IMR-90 (cell line): ENCODE data around the gene MOXD1. TPM values are rescaled to one million over a fixed set of nuclear protein-coding genes. Genes with fewer than 3 reads are reported as not detected.

ENCODE experiments used
- ATAC-seq: fragments of 200-7000 bp; cut with Tn5 transposase; 2 replicates; pipeline ENCODE4 v1.9.1; 2020; ENCODE audit warnings: low read depth, mild to moderate bottlenecking, moderate library complexity
- BruUV-seq: library from RNA; stranded (reverse); fragments of 400-500 nt; replicated peaks from 2 replicates; lab custom pipeline; 2021; lab: Mats Ljungman, UMichigan
- CTCF ChIA-PET: fragments of 300-600 bp; formaldehyde crosslinking; extraction: SDS; loops from one replicate; lab custom pipeline; 2021; ENCODE audit warnings: antibody characterized with exemption; lab: Yijun Ruan, JAX
- POLR2A ChIA-PET: fragments of 300-600 bp; sonication (Branson Sonifier 250); formaldehyde crosslinking; loops from one replicate; lab custom pipeline; 2022; ENCODE audit warnings: antibody characterized with exemption; ENCODE audit not compliant: unreplicated experiment; lab: Charles Lee
- DNase-seq: peaks from one replicate; pipeline ENCODE4 v3.0.0; 2013
- H2AFZ ChIP-seq: replicated peaks from 2 replicates; pipeline ENCODE3; 2013; ENCODE audit warnings: low read length, mild to moderate bottlenecking; ENCODE audit not compliant: poor library complexity
- H2AK5ac ChIP-seq: 2 replicates; pipeline ENCODE4 v1.6.1; 2013; ENCODE audit warnings: low read depth, low read length, inconsistent platforms
- H2AK9ac ChIP-seq: replicated peaks from 2 replicates; pipeline ENCODE3; 2013; ENCODE audit warnings: mild to moderate bottlenecking, low read depth, low read length, moderate library complexity; ENCODE audit not compliant: poor library complexity
- H2BK120ac ChIP-seq: 2 replicates; pipeline ENCODE4 v1.6.1; 2013; ENCODE audit warnings: low read depth, low read length, inconsistent platforms
- H2BK15ac ChIP-seq: 3 replicates; pipeline ENCODE4 v1.6.1; 2013; ENCODE audit warnings: low read depth, low read length, inconsistent platforms
- H2BK20ac ChIP-seq: 2 replicates; pipeline ENCODE4 v1.6.1; 2013; ENCODE audit warnings: low read depth, mild to moderate bottlenecking, inconsistent platforms, low read length, moderate library complexity
- H2BK5ac ChIP-seq: 2 replicates; pipeline ENCODE4 v1.6.1; 2013; ENCODE audit warnings: mild to moderate bottlenecking, low read depth, low read length, inconsistent platforms; ENCODE audit not compliant: poor library complexity, severe bottlenecking
- H3K14ac ChIP-seq: replicated peaks from 2 replicates; pipeline ENCODE4 v1.6.1; 2013; ENCODE audit warnings: low read depth, low read length, inconsistent platforms
- H3K18ac ChIP-seq: 2 replicates; pipeline ENCODE4 v1.6.1; 2013; ENCODE audit warnings: low read depth, low read length, control low read depth
- H3K23ac ChIP-seq: 2 replicates; pipeline ENCODE4 v1.6.1; 2013; ENCODE audit warnings: low read depth, low read length, inconsistent platforms
- H3K27ac ChIP-seq: 2 replicates; pipeline ENCODE4 v1.5.1; 2013; ENCODE audit warnings: mild to moderate bottlenecking, control low read depth, low read length; ENCODE audit not compliant: insufficient read depth
- H3K27me3 ChIP-seq: 2 replicates; pipeline ENCODE4 v1.6.1; 2013; ENCODE audit warnings: low read length; ENCODE audit not compliant: control insufficient read depth, insufficient read depth
- H3K36me3 ChIP-seq: 2 replicates; pipeline ENCODE4 v1.6.1; 2013; ENCODE audit warnings: low read length, mixed read lengths; ENCODE audit not compliant: control insufficient read depth, insufficient read depth
- H3K4ac ChIP-seq: 2 replicates; pipeline ENCODE4 v1.6.1; 2013; ENCODE audit warnings: low read depth, low read length, inconsistent platforms
- H3K4me1 ChIP-seq: 2 replicates; pipeline ENCODE4 v1.6.1; 2013; ENCODE audit warnings: low read length, mixed read lengths; ENCODE audit not compliant: control insufficient read depth, insufficient read depth
- H3K4me2 ChIP-seq: 2 replicates; pipeline ENCODE4 v1.6.1; 2013; ENCODE audit warnings: low read depth, mild to moderate bottlenecking, control low read depth, low read length, moderate library complexity
- H3K4me3 ChIP-seq: 2 replicates; pipeline ENCODE4 v1.5.1; 2013; ENCODE audit warnings: low read depth, mild to moderate bottlenecking, control low read depth, low read length, moderate library complexity; ENCODE audit not compliant: insufficient read depth
- H3K56ac ChIP-seq: 2 replicates; pipeline ENCODE4 v1.6.1; 2013; ENCODE audit warnings: low read length, inconsistent platforms; ENCODE audit not compliant: insufficient read depth; ENCODE audit errors: extremely low read depth
- H3K79me1 ChIP-seq, 2 experiments: 2 replicates each; pipeline ENCODE4 v1.6.1; 2013; ENCODE audit warnings: low read length in 2 of 2, inconsistent platforms in 1 of 2, low read depth in 1 of 2
- H3K9ac ChIP-seq: 2 replicates; pipeline ENCODE4 v1.6.1; 2013; ENCODE audit warnings: low read depth, low read length, control low read depth
- H3K9me1 ChIP-seq: 2 replicates; pipeline ENCODE4 v1.6.1; 2013; ENCODE audit warnings: low read length, inconsistent platforms; ENCODE audit not compliant: insufficient read depth
- H3K9me3 ChIP-seq: 2 replicates; pipeline ENCODE4 v1.6.1; 2013; ENCODE audit warnings: low read length; ENCODE audit not compliant: control insufficient read depth, insufficient read depth
- H4K20me1 ChIP-seq: 2 replicates; pipeline ENCODE4 v1.6.1; 2013; ENCODE audit warnings: low read length, inconsistent platforms; ENCODE audit not compliant: insufficient read depth
- H4K5ac ChIP-seq: 2 replicates; pipeline ENCODE4 v1.6.1; 2013; ENCODE audit warnings: mild to moderate bottlenecking, low read depth, low read length, control low read depth
- H4K8ac ChIP-seq, 2 experiments: 2 replicates each; pipeline ENCODE4 v1.6.1; 2013; ENCODE audit warnings: low read depth in 2 of 2, low read length in 2 of 2, control low read depth in 1 of 2, inconsistent platforms in 1 of 2
- H4K91ac ChIP-seq: 2 replicates; pipeline ENCODE4 v1.6.1; 2013; ENCODE audit warnings: low read depth, low read length, inconsistent platforms; ENCODE audit not compliant: insufficient read depth
- BHLHE40 ChIP-seq: fragments of 150-350 bp; IDR thresholded peaks from 2 replicates; pipeline ENCODE4 v1.6.1; 2016; ENCODE audit warnings: mild to moderate bottlenecking, low read depth, low read length
- ELK1 ChIP-seq: fragments of 150-350 bp; IDR thresholded peaks from 2 replicates; pipeline ENCODE4 v1.6.1; 2016; ENCODE audit warnings: low read depth, mild to moderate bottlenecking, low read length, moderate library complexity, borderline replicate concordance
- FOS ChIP-seq: fragments of 150-350 bp; IDR thresholded peaks from 2 replicates; pipeline ENCODE4 v1.6.1; 2016; ENCODE audit warnings: low read depth, low read length
- MAFK ChIP-seq: IDR thresholded peaks from 2 replicates; pipeline ENCODE4 v1.6.1; 2012; ENCODE audit warnings: low read depth, low read length, improper control_type of control experiment
- MAZ ChIP-seq: IDR thresholded peaks from 2 replicates; pipeline ENCODE4 v1.6.1; 2012; ENCODE audit warnings: low read depth, mild to moderate bottlenecking, low read length, improper control_type of control experiment, moderate library complexity, borderline replicate concordance
- MXI1 ChIP-seq: IDR thresholded peaks from 2 replicates; pipeline ENCODE4 v1.6.1; 2012; ENCODE audit warnings: low read depth, mild to moderate bottlenecking, low read length, moderate library complexity, borderline replicate concordance
- RFX5 ChIP-seq: IDR thresholded peaks from 2 replicates; pipeline ENCODE4 v1.8.0; 2012; ENCODE audit warnings: low read depth, mild to moderate bottlenecking, low read length, moderate library complexity
- WGBS, 2 experiments: methylation state at CpG; one replicate each; pipeline versions ENCODE4 v1.1.5 to v1.1.7; 2013; ENCODE audit warnings: missing lambda C conversion rate in 2 of 2; ENCODE audit not compliant: insufficient read length in 1 of 2; ENCODE audit errors: extremely low coverage in 2 of 2; 5-methylcytosine and 5-hydroxymethylcytosine counted together
- dilution Hi-C: fragments of 300-500 bp; cut with HindIII; formaldehyde crosslinking; loops from one replicate; pipeline ENCODE4 v1.14.3; 2018; ENCODE audit warnings: low sequenced_read_pairs; ENCODE audit not compliant: unreplicated experiment
- in situ Hi-C: fragments of 300-500 bp; cut with MboI; formaldehyde crosslinking; loops from 3 replicates; pipeline ENCODE4 v1.14.3; 2019; ENCODE audit warnings: low sequenced_read_pairs, inconsistent platforms, mixed read lengths
- intact Hi-C: fragments of 100-400 bp; cut with micrococcal nuclease; formaldehyde crosslinking; loops from 2 replicates; pipeline ENCODE4 v1.10.0; 2022
- polyA plus RNA-seq, 3 experiments: library from polyadenylated mRNA; depleted of rRNA; stranded (reverse); fragments of >200 nt; gene quantifications; 2 replicates each; pipeline ENCODE4 v1.2.3, GENCODE V29; 2012; ENCODE audit warnings: low replicate concordance in 1 of 3
- total RNA-seq: library from RNA; depleted of rRNA; stranded (reverse); fragments of >200 nt; gene quantifications from 2 replicates; pipeline ENCODE4 v1.2.3, GENCODE V29; 2012
- TF ChIP-seq, protein P1 (sequence below): conservative IDR thresholded peaks from 2 replicates; pipeline ENCODE4 v1.5.1; 2012; ENCODE audit warnings: mild to moderate bottlenecking, low read depth, low read length, improper control_type of control experiment

Gene MOXD1
- total and polyA plus RNA-seq, 2 of the 4 experiments (the other 2 are of a cell fraction) = 10.0 to 19.4 TPM

DNA sequence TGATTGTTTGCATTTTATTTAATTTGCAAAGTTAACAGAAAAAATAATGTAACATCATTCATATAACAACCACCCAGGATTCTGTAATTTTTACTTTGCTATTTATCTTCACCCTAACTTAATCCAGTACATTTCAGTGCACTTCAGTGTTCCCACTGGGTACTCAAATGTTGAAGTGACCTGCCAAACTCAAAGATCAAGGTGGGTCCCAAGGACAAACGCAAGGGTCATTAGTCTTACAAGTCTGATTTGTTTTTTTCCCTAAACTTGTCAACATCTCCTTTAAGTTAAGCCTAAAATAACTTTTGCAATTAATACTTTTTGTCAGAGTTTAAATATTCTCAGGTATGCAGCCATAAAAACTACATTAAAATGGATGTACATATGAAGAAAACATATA, 53.0 kb downstream of the MOXD1 start:
- DNase-seq (no peak), ATAC-seq (no peak)
- no peak overlapping the region for H3K27ac ChIP-seq
- no peak overlapping the region for H2AK5ac ChIP-seq
- CTCF ChIA-PET = no interaction called here
- H2BK120ac ChIP-seq = no peak overlapping the region
- in situ Hi-C loops = no loop called here
- H2BK15ac ChIP-seq = no peak overlapping the region
- no peak overlapping the region for H4K91ac ChIP-seq
- no peak overlapping the region for H4K5ac ChIP-seq
- H3K27me3 ChIP-seq = no peaks in the 10 kb centered on the region
- H4K8ac ChIP-seq = no peak overlapping the region
- H3K9me1 ChIP-seq = no peaks in the 10 kb centered on the region
- intact Hi-C loops = no loop called here
- no peak overlapping the region for H3K4me2 ChIP-seq
- no peak overlapping the region for H2BK20ac ChIP-seq
- no peaks in the 10 kb centered on the region for H3K79me1 ChIP-seq
- no peak for TF ChIP-seq RFX5
- no peak for TF ChIP-seq BHLHE40
- no peak for TF ChIP-seq MAZ
- no peak for TF ChIP-seq FOS
- TF ChIP-seq ELK1 = no peak
- no peak for TF ChIP-seq MXI1
- TF ChIP-seq, protein P1, sequence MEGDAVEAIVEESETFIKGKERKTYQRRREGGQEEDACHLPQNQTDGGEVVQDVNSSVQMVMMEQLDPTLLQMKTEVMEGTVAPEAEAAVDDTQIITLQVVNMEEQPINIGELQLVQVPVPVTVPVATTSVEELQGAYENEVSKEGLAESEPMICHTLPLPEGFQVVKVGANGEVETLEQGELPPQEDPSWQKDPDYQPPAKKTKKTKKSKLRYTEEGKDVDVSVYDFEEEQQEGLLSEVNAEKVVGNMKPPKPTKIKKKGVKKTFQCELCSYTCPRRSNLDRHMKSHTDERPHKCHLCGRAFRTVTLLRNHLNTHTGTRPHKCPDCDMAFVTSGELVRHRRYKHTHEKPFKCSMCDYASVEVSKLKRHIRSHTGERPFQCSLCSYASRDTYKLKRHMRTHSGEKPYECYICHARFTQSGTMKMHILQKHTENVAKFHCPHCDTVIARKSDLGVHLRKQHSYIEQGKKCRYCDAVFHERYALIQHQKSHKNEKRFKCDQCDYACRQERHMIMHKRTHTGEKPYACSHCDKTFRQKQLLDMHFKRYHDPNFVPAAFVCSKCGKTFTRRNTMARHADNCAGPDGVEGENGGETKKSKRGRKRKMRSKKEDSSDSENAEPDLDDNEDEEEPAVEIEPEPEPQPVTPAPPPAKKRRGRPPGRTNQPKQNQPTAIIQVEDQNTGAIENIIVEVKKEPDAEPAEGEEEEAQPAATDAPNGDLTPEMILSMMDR = no peak
- no peak for TF ChIP-seq MAFK
- no peak overlapping the region for H3K56ac ChIP-seq
- H2AFZ ChIP-seq = no peak overlapping the region
- no CpG with 5 or more reads among the region's 1 CpG for WGBS, 2 experiments
- no peak overlapping the region for H3K18ac ChIP-seq
- no peak overlapping the region for H3K4me3 ChIP-seq
- no peak overlapping the region for H3K14ac ChIP-seq
- no peak overlapping the region for H3K23ac ChIP-seq
- BruUV-seq = no TSS peak
- POLR2A ChIA-PET = no interaction called here
- no peaks in the 10 kb centered on the region; the same call in 1 of the 2 replicates for H3K4me1 ChIP-seq
- H4K20me1 ChIP-seq = no peaks in the 10 kb centered on the region
- H3K9me3 ChIP-seq = peaks cover 5% of the 10 kb centered on the region
- H2BK5ac ChIP-seq = no peak overlapping the region
- H2AK9ac ChIP-seq = no peak overlapping the region
- dilution Hi-C loops = no loop called here
- no peak overlapping the region for H3K4ac ChIP-seq
- H3K36me3 ChIP-seq = no peaks in the 10 kb centered on the region
- no peak overlapping the region for H3K9ac ChIP-seq
